Mesenchymal stem cell (in vitro differentiated cells and primary cell): Measurements from ENCODE around the gene CIRBP.

Experiments used
- DNase-seq: peaks from one replicate; pipeline ENCODE4 v3.0.0-alpha.2; 2013
- H2AFZ ChIP-seq: one replicate; pipeline ENCODE4 v1.6.1; 2013; ENCODE audit warnings: low read depth, mild to moderate bottlenecking, control low read depth, inconsistent platforms, low read length, moderate library complexity
- H2AK5ac ChIP-seq: 2 replicates; pipeline ENCODE4 v1.6.1; 2013; ENCODE audit warnings: low read length, moderate library complexity, mild to moderate bottlenecking, inconsistent platforms; ENCODE audit not compliant: severe bottlenecking
- H2BK120ac ChIP-seq: one replicate; pipeline ENCODE4 v1.6.1; 2013; ENCODE audit warnings: low read depth, mild to moderate bottlenecking, inconsistent platforms, low read length, moderate library complexity
- H2BK12ac ChIP-seq, 2 experiments: one replicate each; pipeline ENCODE4 v1.6.1; 2013; ENCODE audit warnings: inconsistent platforms in 2 of 2, low read length in 2 of 2, mild to moderate bottlenecking in 2 of 2, moderate library complexity in 2 of 2, control low read depth in 1 of 2
- H2BK15ac ChIP-seq: one replicate; pipeline ENCODE4 v1.6.1; 2013; ENCODE audit warnings: mild to moderate bottlenecking, low read depth, inconsistent platforms; ENCODE audit not compliant: poor library complexity, severe bottlenecking
- H2BK5ac ChIP-seq: 2 replicates; pipeline ENCODE4 v1.6.1; 2013; ENCODE audit warnings: low read depth, mild to moderate bottlenecking, low read length, control low read depth, inconsistent platforms; ENCODE audit not compliant: poor library complexity, severe bottlenecking
- H3K14ac ChIP-seq, 2 experiments: one replicate each; pipeline ENCODE4 v1.6.1; 2013; ENCODE audit warnings: inconsistent platforms in 2 of 2, low read length in 2 of 2, control low read depth in 1 of 2, mild to moderate bottlenecking in 1 of 2, moderate library complexity in 1 of 2
- H3K18ac ChIP-seq, 2 experiments: one replicate each; pipeline ENCODE4 v1.6.1; 2013; ENCODE audit warnings: inconsistent platforms in 2 of 2, low read length in 2 of 2, control low read depth in 1 of 2, low read depth in 1 of 2, mild to moderate bottlenecking in 1 of 2
- H3K23ac ChIP-seq, 2 experiments: one replicate each; pipeline ENCODE4 v1.6.1; 2013; ENCODE audit warnings: inconsistent platforms in 2 of 2, low read length in 2 of 2, mild to moderate bottlenecking in 2 of 2, moderate library complexity in 2 of 2, control low read depth in 1 of 2
- H3K27ac ChIP-seq: 2 replicates; pipeline ENCODE4 v1.5.1; 2013; ENCODE audit warnings: mild to moderate bottlenecking, moderate library complexity, low read length, control low read depth, inconsistent platforms; ENCODE audit not compliant: poor library complexity, severe bottlenecking
- H3K27me3 ChIP-seq, 2 experiments: 2 replicates each; pipeline versions ENCODE4 v1.6.1 to v1.7.0; 2013; ENCODE audit warnings: low read length in 2 of 2, mild to moderate bottlenecking in 2 of 2, moderate library complexity in 2 of 2, control low read depth in 1 of 2, inconsistent platforms in 1 of 2; ENCODE audit not compliant: control insufficient read depth in 1 of 2, insufficient read depth in 1 of 2
- H3K36me3 ChIP-seq, 2 experiments: 2 replicates each; pipeline versions ENCODE4 v1.6.1 to v1.7.0; 2013; ENCODE audit warnings: low read length in 2 of 2, control low read depth in 1 of 2, inconsistent platforms in 1 of 2, low read depth in 1 of 2, mild to moderate bottlenecking in 1 of 2; ENCODE audit not compliant: insufficient read depth in 2 of 2, control insufficient read depth in 1 of 2
- H3K4ac ChIP-seq, 2 experiments: one replicate each; pipeline ENCODE4 v1.6.1; 2013; ENCODE audit warnings: inconsistent platforms in 2 of 2, low read length in 2 of 2, mild to moderate bottlenecking in 2 of 2, moderate library complexity in 2 of 2, control low read depth in 1 of 2, low read depth in 1 of 2
- H3K4me1 ChIP-seq: 2 replicates; pipeline ENCODE4 v1.6.1; 2013; ENCODE audit warnings: low read depth, low read length, control low read depth; ENCODE audit not compliant: control insufficient read depth, insufficient read depth
- H3K4me2 ChIP-seq: 2 replicates; pipeline ENCODE4 v1.6.1; 2013; ENCODE audit warnings: low read length, mild to moderate bottlenecking, inconsistent platforms; ENCODE audit not compliant: poor library complexity, severe bottlenecking
- H3K4me3 ChIP-seq, 2 experiments: 2 replicates each; pipeline versions ENCODE4 v1.5.1 to v1.7.0; 2013; ENCODE audit warnings: low read length in 2 of 2, mild to moderate bottlenecking in 2 of 2, control low read depth in 1 of 2, low read depth in 1 of 2; ENCODE audit not compliant: insufficient read depth in 1 of 2
- H3K79me1 ChIP-seq: replicated peaks from 2 replicates; pipeline ENCODE4 v1.6.1; 2013; ENCODE audit warnings: mild to moderate bottlenecking, control low read depth, low read length, inconsistent platforms; ENCODE audit not compliant: poor library complexity, severe bottlenecking
- H3K9ac ChIP-seq: 2 replicates; pipeline ENCODE4 v1.7.0; 2013; ENCODE audit warnings: mild to moderate bottlenecking, low read length, moderate library complexity
- H3K9me3 ChIP-seq: 2 replicates; pipeline ENCODE4 v1.7.0; 2013; ENCODE audit warnings: mild to moderate bottlenecking, low read length; ENCODE audit not compliant: control insufficient read depth
- H4K8ac ChIP-seq: one replicate; pipeline ENCODE4 v1.6.1; 2013; ENCODE audit warnings: inconsistent platforms, mild to moderate bottlenecking, low read length, moderate library complexity
- H4K91ac ChIP-seq: one replicate; pipeline ENCODE4 v1.6.1; 2013; ENCODE audit warnings: mild to moderate bottlenecking, low read length, inconsistent platforms
- WGBS: methylation state at CpG from one replicate; pipeline ENCODE4 v1.1.7; 2013; ENCODE audit warnings: mixed read lengths; 5-methylcytosine and 5-hydroxymethylcytosine counted together

The CIRBP gene

DNA sequence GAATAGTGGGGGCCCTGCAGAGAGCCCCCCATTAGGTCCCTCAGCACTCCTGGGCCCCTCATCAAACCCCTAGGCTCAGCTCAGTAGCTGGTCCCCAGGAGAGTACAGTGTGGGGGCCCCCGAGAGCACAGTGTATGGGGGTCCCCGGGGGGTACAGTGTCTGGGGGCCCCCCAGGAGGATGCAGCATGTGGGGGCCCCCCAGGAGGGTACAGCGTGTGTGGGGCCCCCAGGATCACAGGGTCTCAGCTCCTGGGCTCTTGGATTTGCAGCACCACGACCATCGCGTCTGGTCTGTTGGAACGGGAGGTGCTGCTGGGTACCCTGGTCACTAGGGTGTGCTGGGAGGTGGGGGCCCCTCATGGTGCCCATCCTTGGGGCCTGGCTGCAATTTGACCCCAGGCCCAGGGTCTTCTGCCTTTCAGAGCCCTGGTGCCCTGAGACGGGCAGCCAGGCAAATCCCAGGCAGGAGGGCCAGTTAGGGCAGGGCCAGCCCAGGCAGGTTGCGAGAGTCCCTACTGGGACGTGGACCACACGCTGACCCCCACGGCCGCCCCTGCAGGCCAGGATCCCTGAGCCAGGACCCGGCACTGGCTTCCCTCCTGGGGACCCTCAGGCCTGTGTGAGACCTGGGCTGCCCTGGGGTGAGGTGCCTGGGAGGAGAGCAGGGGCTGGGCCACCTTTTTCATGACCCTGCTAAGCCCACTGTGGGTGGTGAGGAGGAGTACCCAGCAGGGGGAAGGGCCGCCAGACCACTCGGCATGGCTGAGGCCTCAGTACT is 44.9 kb upstream of the CIRBP start:
- no peak overlapping the region for H3K27ac ChIP-seq

DNA sequence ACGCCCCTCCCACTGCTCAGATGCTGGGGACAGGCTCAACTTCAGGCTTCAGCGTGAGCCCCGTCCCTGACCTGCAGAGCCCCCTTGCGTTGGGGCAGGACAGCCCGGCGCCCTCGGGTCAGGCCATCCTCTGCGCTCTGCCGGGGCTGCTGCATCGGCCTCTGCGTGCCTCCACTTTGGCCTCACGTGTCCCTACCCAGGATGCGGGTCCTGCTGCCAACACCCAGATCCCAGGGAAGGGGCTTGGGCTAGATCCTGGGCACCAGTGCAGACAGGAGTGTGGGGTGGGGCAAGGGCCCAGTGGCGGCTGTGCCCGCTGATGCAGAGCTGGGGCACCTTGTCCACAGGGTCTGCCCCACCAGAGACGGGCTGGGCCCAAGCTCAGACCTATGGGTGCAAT is 44.3 kb upstream of the CIRBP start:
- Histone ChIP-seq H3K36me3 (peaks cover 29 to 97% of the 10 kb centered on the region in 2 experiments), H2AK5ac (no peak overlapping the region), H2BK15ac (no peak overlapping the region), H3K9me3 (no peaks in the 10 kb centered on the region), H2BK120ac (no peak overlapping the region), H3K14ac (no peak overlapping the region), H3K4me1 (peaks cover 38% of the 10 kb centered on the region), H2AFZ (no peak overlapping the region), H2BK12ac (no peak overlapping the region), H3K4me3 (no peak overlapping the region), H3K4me2 (no peak overlapping the region), H3K27ac (no peak overlapping the region), H2BK5ac (no peak overlapping the region), H3K4ac (no peak overlapping the region), H3K9ac (no peak overlapping the region), H4K8ac (peak overlapping the region; percentile 41), H4K91ac (no peak overlapping the region), H3K18ac (no peak overlapping the region), H3K27me3 (no peaks in the 10 kb centered on the region), H3K23ac (no peak overlapping the region), H3K79me1 (peaks cover 45% of the 10 kb centered on the region)
- 93% methylated on average over 16 of the region's 16 CpGs for WGBS
- DNase-seq = no peak

More for the DNA sequence above, 44.9 kb upstream of the CIRBP start:
- Histone ChIP-seq H2AFZ (no peak overlapping the region), H3K4me1 (peaks cover 38% of the 10 kb centered on the region), H2AK5ac (no peak overlapping the region), H3K36me3 (peaks cover 29 to 92% of the 10 kb centered on the region in 2 experiments), H3K79me1 (peaks cover 45% of the 10 kb centered on the region), H3K9ac (no peak overlapping the region), H3K4ac (no peak overlapping the region), H3K9me3 (no peaks in the 10 kb centered on the region), H4K91ac (no peak overlapping the region), H3K27me3 (no peaks in the 10 kb centered on the region), H3K18ac (no peak overlapping the region), H2BK12ac (no peak overlapping the region), H2BK5ac (no peak overlapping the region), H4K8ac (peak overlapping the region; percentile 41), H2BK120ac (no peak overlapping the region), H2BK15ac (no peak overlapping the region), H3K14ac (no peak overlapping the region), H3K4me3 (peak overlapping the region in 1 of 2 experiments; percentile 4), H3K4me2 (no peak overlapping the region), H3K23ac (no peak overlapping the region)
- no peak for DNase-seq
- WGBS = 95% methylated on average over 15 of the region's 16 CpGs

DNA sequence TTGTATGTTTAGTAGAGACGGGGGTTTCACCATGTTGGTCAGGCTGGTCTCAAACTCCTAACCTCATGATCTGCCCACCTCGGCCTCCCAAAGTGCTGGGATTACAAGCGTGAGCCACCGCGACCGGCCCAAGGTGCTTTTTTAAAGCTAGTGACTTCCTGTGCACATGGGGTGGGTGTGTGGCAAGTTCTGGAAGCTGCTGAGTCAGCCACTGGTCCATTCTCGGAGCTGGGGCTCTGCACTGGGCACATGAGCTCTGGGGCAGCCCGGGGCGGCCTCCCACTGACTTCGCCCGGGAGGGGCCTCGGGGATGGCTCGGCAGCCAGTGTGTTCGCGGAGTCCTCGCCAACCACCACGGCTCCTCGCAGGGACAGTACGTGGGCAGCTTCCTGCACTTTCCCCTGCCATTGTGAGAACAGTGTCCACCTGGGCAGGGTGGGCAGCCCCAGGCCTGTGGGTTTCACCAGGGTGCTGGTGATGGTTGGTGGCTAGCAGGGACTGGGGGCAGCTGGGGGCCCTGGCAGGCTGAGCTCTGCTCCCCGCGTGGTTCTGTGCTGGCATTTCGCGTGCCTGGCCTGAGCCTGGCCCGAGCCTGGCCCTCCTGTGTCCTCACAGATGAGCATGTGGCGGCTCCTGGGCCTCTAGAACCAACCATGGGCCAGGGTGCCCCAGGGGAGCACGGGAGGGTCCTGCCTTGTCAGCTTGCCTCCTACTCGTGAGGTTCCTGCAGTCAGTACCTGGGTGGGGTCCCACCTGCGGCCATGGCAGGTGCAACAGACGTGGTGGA is 43.5 kb upstream of the CIRBP start:
- Histone ChIP-seq H3K4me3 (no peak overlapping the region), H2AK5ac (no peak overlapping the region), H3K14ac (no peak overlapping the region), H2BK15ac (no peak overlapping the region), H3K36me3 (peaks cover 22 to 97% of the 10 kb centered on the region in 2 experiments), H3K9ac (no peak overlapping the region), H2BK5ac (no peak overlapping the region), H3K4ac (no peak overlapping the region), H3K9me3 (no peaks in the 10 kb centered on the region), H2BK120ac (no peak overlapping the region), H4K91ac (no peak overlapping the region), H2AFZ (no peak overlapping the region), H3K27ac (peak overlapping the region; percentile 2), H2BK12ac (no peak overlapping the region), H3K4me1 (peaks cover 39% of the 10 kb centered on the region), H3K18ac (no peak overlapping the region), H3K79me1 (peaks cover 41% of the 10 kb centered on the region), H4K8ac (no peak overlapping the region), H3K23ac (no peak overlapping the region), H3K27me3 (no peaks in the 10 kb centered on the region), H3K4me2 (no peak overlapping the region)
- no peak for DNase-seq
- 90% methylated on average over 29 of the region's 29 CpGs for WGBS

DNA sequence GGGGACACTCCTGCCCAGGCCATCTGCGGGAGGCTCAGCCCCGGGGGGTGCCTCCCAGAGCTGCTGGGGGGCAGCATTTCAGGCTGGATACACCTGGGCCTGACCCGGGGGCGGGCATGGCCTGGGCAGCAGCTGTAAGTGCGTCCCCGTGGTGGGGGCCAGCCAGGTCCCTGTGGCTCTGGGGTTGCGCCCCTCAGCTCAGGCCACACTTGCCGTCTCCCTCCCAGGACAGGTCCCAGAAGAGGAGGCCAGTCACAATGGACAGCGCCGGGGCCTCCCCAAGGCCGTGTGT is 43.0 kb upstream of the CIRBP start:
- peak overlapping the region; percentile 32 for H2AFZ ChIP-seq
- H2BK12ac ChIP-seq = no peak overlapping the region
- no peaks in the 10 kb centered on the region for H3K27me3 ChIP-seq
- no peak overlapping the region for H2BK120ac ChIP-seq
- H3K36me3 ChIP-seq = peaks cover 16 to 97% of the 10 kb centered on the region in 2 experiments
- H3K9ac ChIP-seq = no peak overlapping the region
- no peak overlapping the region for H3K4ac ChIP-seq
- no peak overlapping the region for H3K23ac ChIP-seq
- H2BK5ac ChIP-seq = no peak overlapping the region
- H3K4me2 ChIP-seq = no peak overlapping the region
- H3K4me3 ChIP-seq = no peak overlapping the region
- H3K79me1 ChIP-seq = peaks cover 36% of the 10 kb centered on the region
- H3K4me1 ChIP-seq = peaks cover 43% of the 10 kb centered on the region
- H4K91ac ChIP-seq = no peak overlapping the region
- no peak overlapping the region for H2BK15ac ChIP-seq
- H2AK5ac ChIP-seq = no peak overlapping the region
- H3K27ac ChIP-seq = no peak overlapping the region
- WGBS = 97% methylated on average over 11 of the region's 11 CpGs
- no peak for DNase-seq
- no peaks in the 10 kb centered on the region for H3K9me3 ChIP-seq
- no peak overlapping the region for H3K14ac ChIP-seq
- no peak overlapping the region for H4K8ac ChIP-seq
- H3K18ac ChIP-seq = no peak overlapping the region
